Ishikawa (cell line): ENCODE data around the gene TBC1D1.

Experiments
- CEBPB ChIP-seq: IDR thresholded peaks from 2 replicates; pipeline ENCODE4 v1.6.1; 2012
- CREB1 ChIP-seq: IDR thresholded peaks from 2 replicates; pipeline ENCODE4 v1.6.1; 2012; ENCODE audit warnings: low read depth
- EGR1 ChIP-seq: IDR thresholded peaks from 2 replicates; pipeline ENCODE4 v1.6.1; 2012
- EP300 ChIP-seq: IDR thresholded peaks from 2 replicates; pipeline ENCODE4 v1.6.1; 2012; ENCODE audit warnings: borderline replicate concordance
- FOXM1 ChIP-seq: IDR thresholded peaks from 2 replicates; pipeline ENCODE4 v1.6.1; 2012; ENCODE audit warnings: low read depth, borderline replicate concordance
- NFIC ChIP-seq: IDR thresholded peaks from 2 replicates; pipeline ENCODE4 v1.6.1; 2012
- RAD21 ChIP-seq: IDR thresholded peaks from 2 replicates; pipeline ENCODE4 v1.6.1; 2012; ENCODE audit warnings: low read depth
- TAF1 ChIP-seq: IDR thresholded peaks from 2 replicates; pipeline ENCODE4 v1.6.1; 2012; ENCODE audit warnings: low read depth, mild to moderate bottlenecking
- TCF12 ChIP-seq: IDR thresholded peaks from 2 replicates; pipeline ENCODE4 v1.6.1; 2012; ENCODE audit warnings: low read depth
- TEAD4 ChIP-seq: IDR thresholded peaks from 2 replicates; pipeline ENCODE4 v1.6.1; 2012
- YY1 ChIP-seq: IDR thresholded peaks from 2 replicates; pipeline ENCODE4 v1.6.1; 2012; ENCODE audit warnings: low read depth
- ZBTB7A ChIP-seq: IDR thresholded peaks from 2 replicates; pipeline ENCODE4 v1.6.1; 2012; ENCODE audit warnings: low read depth
- TF ChIP-seq, protein P1 (sequence below): IDR thresholded peaks from 2 replicates; pipeline ENCODE4 v1.6.1; 2012
- TF ChIP-seq, protein P2 (sequence below): IDR thresholded peaks from 2 replicates; pipeline ENCODE4 v1.6.1; 2012
- TF ChIP-seq, protein P3 (sequence below): IDR thresholded peaks from 2 replicates; pipeline ENCODE4 v1.6.1; 2012; ENCODE audit warnings: low read depth, mild to moderate bottlenecking

The TBC1D1 gene

GRCh38 chr4:38015886-38016515, 125.1 kb downstream of the TBC1D1 start:
- TF ChIP-seq TCF12 (no peak), TEAD4 (no peak), EGR1 (no peak), CREB1 (no peak), FOXM1 (no peak), CEBPB (no peak), EP300 (no peak)
- TF ChIP-seq, protein P1, sequence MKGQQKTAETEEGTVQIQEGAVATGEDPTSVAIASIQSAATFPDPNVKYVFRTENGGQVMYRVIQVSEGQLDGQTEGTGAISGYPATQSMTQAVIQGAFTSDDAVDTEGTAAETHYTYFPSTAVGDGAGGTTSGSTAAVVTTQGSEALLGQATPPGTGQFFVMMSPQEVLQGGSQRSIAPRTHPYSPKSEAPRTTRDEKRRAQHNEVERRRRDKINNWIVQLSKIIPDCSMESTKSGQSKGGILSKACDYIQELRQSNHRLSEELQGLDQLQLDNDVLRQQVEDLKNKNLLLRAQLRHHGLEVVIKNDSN = no peak
- TF ChIP-seq, protein P2, sequence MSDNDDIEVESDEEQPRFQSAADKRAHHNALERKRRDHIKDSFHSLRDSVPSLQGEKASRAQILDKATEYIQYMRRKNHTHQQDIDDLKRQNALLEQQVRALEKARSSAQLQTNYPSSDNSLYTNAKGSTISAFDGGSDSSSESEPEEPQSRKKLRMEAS = no peak

DNA sequence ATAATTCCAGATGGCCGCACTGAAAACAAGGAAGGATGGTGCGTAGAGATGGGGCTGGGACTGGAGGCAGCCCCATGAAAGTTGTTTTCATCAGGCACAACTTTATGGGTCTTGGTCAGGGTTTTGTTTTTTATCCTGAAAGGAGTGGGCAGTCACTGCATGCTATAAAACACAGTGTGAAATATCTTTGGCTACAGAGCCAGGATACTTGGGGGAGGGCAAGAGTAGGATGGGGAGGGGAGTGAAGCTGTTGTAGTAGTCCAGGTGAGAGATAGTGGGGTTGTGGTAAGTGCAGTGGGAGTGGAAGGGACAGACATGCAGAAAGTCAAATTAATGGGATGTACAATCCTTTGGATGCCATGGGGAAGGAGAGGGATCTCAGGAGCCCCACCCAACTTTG, 125.8 kb downstream of the TBC1D1 start:
- TF ChIP-seq, protein P3, sequence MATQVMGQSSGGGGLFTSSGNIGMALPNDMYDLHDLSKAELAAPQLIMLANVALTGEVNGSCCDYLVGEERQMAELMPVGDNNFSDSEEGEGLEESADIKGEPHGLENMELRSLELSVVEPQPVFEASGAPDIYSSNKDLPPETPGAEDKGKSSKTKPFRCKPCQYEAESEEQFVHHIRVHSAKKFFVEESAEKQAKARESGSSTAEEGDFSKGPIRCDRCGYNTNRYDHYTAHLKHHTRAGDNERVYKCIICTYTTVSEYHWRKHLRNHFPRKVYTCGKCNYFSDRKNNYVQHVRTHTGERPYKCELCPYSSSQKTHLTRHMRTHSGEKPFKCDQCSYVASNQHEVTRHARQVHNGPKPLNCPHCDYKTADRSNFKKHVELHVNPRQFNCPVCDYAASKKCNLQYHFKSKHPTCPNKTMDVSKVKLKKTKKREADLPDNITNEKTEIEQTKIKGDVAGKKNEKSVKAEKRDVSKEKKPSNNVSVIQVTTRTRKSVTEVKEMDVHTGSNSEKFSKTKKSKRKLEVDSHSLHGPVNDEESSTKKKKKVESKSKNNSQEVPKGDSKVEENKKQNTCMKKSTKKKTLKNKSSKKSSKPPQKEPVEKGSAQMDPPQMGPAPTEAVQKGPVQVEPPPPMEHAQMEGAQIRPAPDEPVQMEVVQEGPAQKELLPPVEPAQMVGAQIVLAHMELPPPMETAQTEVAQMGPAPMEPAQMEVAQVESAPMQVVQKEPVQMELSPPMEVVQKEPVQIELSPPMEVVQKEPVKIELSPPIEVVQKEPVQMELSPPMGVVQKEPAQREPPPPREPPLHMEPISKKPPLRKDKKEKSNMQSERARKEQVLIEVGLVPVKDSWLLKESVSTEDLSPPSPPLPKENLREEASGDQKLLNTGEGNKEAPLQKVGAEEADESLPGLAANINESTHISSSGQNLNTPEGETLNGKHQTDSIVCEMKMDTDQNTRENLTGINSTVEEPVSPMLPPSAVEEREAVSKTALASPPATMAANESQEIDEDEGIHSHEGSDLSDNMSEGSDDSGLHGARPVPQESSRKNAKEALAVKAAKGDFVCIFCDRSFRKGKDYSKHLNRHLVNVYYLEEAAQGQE = no peak
- TF ChIP-seq, protein P2 = no peak
- no peak for TF ChIP-seq TAF1
- no peak for TF ChIP-seq EP300
- no peak for TF ChIP-seq TEAD4
- no peak for TF ChIP-seq NFIC
- no peak for TF ChIP-seq FOXM1
- no peak for TF ChIP-seq CREB1
- TF ChIP-seq YY1 = no peak
- TF ChIP-seq, protein P1 = no peak
- TF ChIP-seq CEBPB = no peak
- no peak for TF ChIP-seq RAD21
- no peak for TF ChIP-seq TCF12

DNA sequence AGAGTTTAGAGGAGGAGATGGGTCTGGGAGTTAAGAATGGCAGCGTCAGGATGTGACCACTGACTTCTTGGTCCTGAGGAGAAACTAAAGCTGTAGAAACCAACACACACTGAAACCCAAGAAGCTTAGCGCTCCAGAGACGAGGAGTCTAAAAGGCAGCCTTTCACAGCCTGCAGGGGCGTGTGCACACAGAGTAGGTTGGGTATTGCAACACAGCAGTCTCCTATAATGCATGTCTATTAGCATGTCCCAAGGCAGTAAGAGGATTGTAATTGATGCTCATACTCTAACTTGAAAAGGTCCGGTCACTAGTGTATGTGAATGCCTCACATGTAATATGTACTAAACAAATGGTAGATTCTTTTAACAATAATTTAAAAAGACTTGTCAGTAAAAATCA, 126.7 kb downstream of the TBC1D1 start:
- no peak for TF ChIP-seq TAF1
- no peak for TF ChIP-seq TEAD4
- TF ChIP-seq, protein P2 = no peak
- TF ChIP-seq, protein P3 = no peak
- TF ChIP-seq EP300 = no peak

DNA sequence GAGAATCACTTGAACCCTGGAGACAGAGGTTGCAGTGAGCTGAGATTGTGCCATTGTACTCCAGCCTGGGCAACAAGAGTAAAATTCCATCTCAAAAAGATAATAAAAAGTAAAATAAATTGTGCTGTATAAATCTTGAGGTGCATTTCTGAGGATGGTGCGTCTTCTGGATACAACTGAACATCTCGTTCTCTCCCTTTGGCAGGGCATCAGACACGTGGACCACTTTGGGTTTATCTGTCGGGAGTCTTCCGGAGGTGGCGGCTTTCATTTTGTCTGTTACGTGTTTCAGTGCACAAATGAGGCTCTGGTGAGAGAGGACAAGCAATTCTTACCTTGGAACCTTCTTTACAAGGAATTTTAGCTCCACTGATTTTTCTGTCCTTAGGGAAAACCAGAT, 129.5 kb downstream of the TBC1D1 start:
- TF ChIP-seq TEAD4 = no peak

GRCh38 chr4:38021751-38022150, 130.9 kb downstream of the TBC1D1 start:
- TF ChIP-seq, protein P2 = no peak
- TF ChIP-seq ZBTB7A = no peak
- no peak for TF ChIP-seq EGR1
- no peak for TF ChIP-seq TAF1
- TF ChIP-seq RAD21 = no peak
- no peak for TF ChIP-seq EP300
- TF ChIP-seq TCF12 = no peak
- no peak for TF ChIP-seq CREB1
- TF ChIP-seq YY1 = no peak
- TF ChIP-seq NFIC = no peak
- no peak for TF ChIP-seq FOXM1
- TF ChIP-seq, protein P1 = no peak
- TF ChIP-seq, protein P3 = no peak
- no peak for TF ChIP-seq TEAD4
